ENCODE data around the gene PTGIS.

DNA sequence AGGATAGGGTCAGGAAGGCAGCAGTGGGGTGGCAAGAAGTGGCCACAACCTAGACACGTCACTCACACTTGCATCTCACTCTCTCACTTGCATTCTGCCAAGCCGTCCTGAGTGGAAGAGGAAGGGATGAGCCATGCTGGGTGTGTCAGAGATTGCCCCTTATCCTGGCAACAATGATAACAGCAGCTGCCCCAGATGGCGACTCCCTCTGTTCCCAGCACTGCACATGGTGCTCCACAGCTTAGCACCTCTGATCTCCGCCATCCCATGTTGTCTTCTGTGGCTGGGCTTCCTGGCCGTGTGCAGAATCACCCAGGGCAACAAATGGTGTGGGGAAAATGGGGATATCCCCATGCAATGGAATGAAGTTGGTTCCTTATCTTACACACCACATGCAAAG is 96.5 kb downstream of the PTGIS start:
- TF ChIP-seq EZH2 (IDR thresholded peaks at IDR 0.05; ENCODE audit: insufficient read depth, poor library complexity, severe bottlenecking) (no peak), EZH2phosphoT487 (IDR thresholded peaks at IDR 0.05; ENCODE audit: insufficient read depth, low read depth) (no peak)
